Heart left ventricle (tissue), 16 donors: ENCODE data around the gene PLEKHG3. TPM values are rescaled to one million over a fixed set of nuclear protein-coding genes. Genes with fewer than 3 reads are reported as not detected.

Experiments used
- ATAC-seq, 4 donors: fragments of 200-7000 bp; cut with Tn5 transposase; one replicate each; pipeline ENCODE4 v1.9.1; 2020 to 2022; ENCODE audit warnings: moderate library complexity in 4 of 4, mild to moderate bottlenecking in 3 of 4, moderate number of reproducible peaks in 1 of 4
- DNase-seq, 5 donors: peaks; one replicate each; pipeline ENCODE4 v3.0.0-alpha.2; 2020
- H3K27ac ChIP-seq, 12 donors: fragments of 200-600 bp; sonication (generic) in 4 of 12; one replicate each; pipeline versions ENCODE4 v1.5.0 to v1.8.0; 2016 to 2022; ENCODE audit warnings: mild to moderate bottlenecking in 2 of 12
- H3K27me3 ChIP-seq, 9 donors: fragments of 200-600 bp; sonication (generic) in 2 of 9; one replicate each; pipeline versions ENCODE4 v1.5.1 to v1.8.0; 2016 to 2022; ENCODE audit warnings: mild to moderate bottlenecking in 3 of 9
- H3K36me3 ChIP-seq, 9 donors: fragments of 200-600 bp; sonication (generic) in 2 of 9; one replicate each; pipeline versions ENCODE4 v1.5.0 to v1.8.0; 2018 to 2022; ENCODE audit warnings: mild to moderate bottlenecking in 2 of 9
- H3K4me1 ChIP-seq, 12 donors: fragments of 200-600 bp; sonication (generic) in 4 of 12; one replicate each; pipeline versions ENCODE4 v1.5.0 to v1.8.0; 2016 to 2022; ENCODE audit warnings: mild to moderate bottlenecking in 3 of 12
- H3K4me3 ChIP-seq, 12 donors: fragments of 200-600 bp; sonication (generic) in 4 of 12; one replicate each; pipeline versions ENCODE4 v1.5.0 to v1.8.0; 2017 to 2022; ENCODE audit warnings: mild to moderate bottlenecking in 9 of 12, moderate library complexity in 4 of 12
- H3K9me3 ChIP-seq, 12 donors: fragments of 200-600 bp; sonication (generic) in 4 of 12; one replicate each; pipeline versions ENCODE4 v1.5.0 to v1.8.0; 2016 to 2022; ENCODE audit warnings: mild to moderate bottlenecking in 1 of 12
- POLR2A ChIP-seq, 2 donors: fragments of 450-650 bp; IDR thresholded peaks; one replicate each; pipeline ENCODE4 v1.6.1; 2017; ENCODE audit warnings: antibody characterized with exemption in 2 of 2, mild to moderate bottlenecking in 2 of 2, moderate library complexity in 2 of 2
- WGBS, 4 donors: extraction: QIAGEN DNeasy Blood & Tissue Kit in 2 of 4; methylation state at CpG; one replicate each; pipeline versions ENCODE4 v1.1.5 to v1.1.7; 2013 to 2018; 5-methylcytosine and 5-hydroxymethylcytosine counted together
- intact Hi-C, 10 donors: fragments of 100-400 bp; cut with DNase I; formaldehyde crosslinking; loops; one replicate each; pipeline versions ENCODE4 v1.11.1 to v1.14.2; 2022
- polyA plus RNA-seq, 2 donors: library from polyadenylated mRNA; stranded (reverse); fragments of 200-250 nt; gene quantifications; one replicate each; pipeline ENCODE4 v1.2.3, GENCODE V29; 2013
- total RNA-seq, 9 donors: library from RNA; depleted of rRNA in 2 of 9; stranded (reverse); fragments of >200 nt in 2 of 9; fragmentation: NEBNext Ultra II Directional in 3 of 9; extraction: Animal tissue kit (Norgen Biotek cat#: 25700) in 3 of 9; gene quantifications; one replicate each; pipeline versions ENCODE4 v1.1.0 to v1.2.4, GENCODE V29; 2016 to 2023
- TF ChIP-seq, protein P1 (sequence below), 12 donors: fragments of 200-600 bp; sonication (generic) in 4 of 12; IDR thresholded peaks; one replicate each; pipeline versions ENCODE4 v1.5.0 to v1.8.0; 2018 to 2022; ENCODE audit warnings: antibody characterized with exemption in 12 of 12, mild to moderate bottlenecking in 5 of 12
- donor health status: ischemic (EF 13 %, LVEDD 7.1; RV severe dilation, severe dysfunction).
- donor health status: healthy with polysubstance abuse.
- donor health status: DM: no; HTN: yes; CAD: no.
- donor health status: DM: no; HTN: no; CAD: no.
- donor health status: ischemic (EF 25% LVEDD 6.9; RV normal size, moderate dysfunction).
- donor health status: ischemic (EF 25% LVEDD 5.7; RV mildly dilated, moderate dysfunction).
- donor health status: healthy.
- donor health status: DM: yes; HTN: yes; CAD: no.
- donor health status: ischemic (EF 35%, LVEDD 5.7; RV mildly dilated, moderate dysfunction).
- donor health status: nonischemic (EF 11% LVEDD 7.7; RV severe dilation, severe dysfunction).
- donor health status: DM: yes; HTN: yes; CAD: no.
- donor health status: PGD.
- donor health status: ischemic (EF 29% LVEDD 5.4; RV normal size, mild dysfunction).
- donor health status: nonischemic (EF 23%, LVEDD 6.1; RV moderate dilation, normal function).

Gene PLEKHG3
- total and polyA plus RNA-seq, 11 donors, result 7.0 to 34.3 (median 17.8) TPM

- no peak for ATAC-seq
These were observed 29.1 kb downstream of the PLEKHG3 start for GRCh38 chr14:64733321-64733720.

DNA sequence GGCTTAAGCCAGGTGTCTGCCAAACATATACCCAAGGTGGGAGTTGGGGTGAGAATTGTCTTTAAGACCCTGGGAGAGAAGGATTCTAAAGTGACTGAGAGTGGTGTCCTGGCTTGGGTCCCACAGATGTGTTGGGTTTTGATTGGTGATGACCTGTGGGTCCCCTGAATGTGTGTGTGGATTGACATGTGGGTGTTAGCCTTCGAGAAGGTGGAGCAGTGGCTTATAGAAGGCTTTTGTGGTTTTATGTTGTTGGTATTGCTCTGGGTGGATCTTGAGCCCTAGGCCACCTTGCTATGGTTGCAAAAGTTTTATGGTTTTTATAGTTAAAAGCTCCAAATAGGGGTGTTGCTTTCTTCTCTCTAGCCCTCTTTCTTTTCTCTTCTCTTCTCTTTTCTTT is 29.7 kb downstream of the PLEKHG3 start:
- no peak overlapping the region for H3K27ac ChIP-seq
- intact Hi-C loops, result no loop called here
- DNase-seq, result peak in 2 of 5 donors; percentile 4 to 9
- no peak for ATAC-seq
- peaks cover 0 to 14% (median 5%) of the 10 kb centered on the region in 12 donors for H3K4me1 ChIP-seq
- 63 to 96% (median 86%) methylated on average over 1 of the region's 1 CpG for WGBS, 4 donors
- H3K36me3 ChIP-seq, result peaks cover 0 to 83% (median 61%) of the 10 kb centered on the region in 9 donors
- TF ChIP-seq, protein P1, sequence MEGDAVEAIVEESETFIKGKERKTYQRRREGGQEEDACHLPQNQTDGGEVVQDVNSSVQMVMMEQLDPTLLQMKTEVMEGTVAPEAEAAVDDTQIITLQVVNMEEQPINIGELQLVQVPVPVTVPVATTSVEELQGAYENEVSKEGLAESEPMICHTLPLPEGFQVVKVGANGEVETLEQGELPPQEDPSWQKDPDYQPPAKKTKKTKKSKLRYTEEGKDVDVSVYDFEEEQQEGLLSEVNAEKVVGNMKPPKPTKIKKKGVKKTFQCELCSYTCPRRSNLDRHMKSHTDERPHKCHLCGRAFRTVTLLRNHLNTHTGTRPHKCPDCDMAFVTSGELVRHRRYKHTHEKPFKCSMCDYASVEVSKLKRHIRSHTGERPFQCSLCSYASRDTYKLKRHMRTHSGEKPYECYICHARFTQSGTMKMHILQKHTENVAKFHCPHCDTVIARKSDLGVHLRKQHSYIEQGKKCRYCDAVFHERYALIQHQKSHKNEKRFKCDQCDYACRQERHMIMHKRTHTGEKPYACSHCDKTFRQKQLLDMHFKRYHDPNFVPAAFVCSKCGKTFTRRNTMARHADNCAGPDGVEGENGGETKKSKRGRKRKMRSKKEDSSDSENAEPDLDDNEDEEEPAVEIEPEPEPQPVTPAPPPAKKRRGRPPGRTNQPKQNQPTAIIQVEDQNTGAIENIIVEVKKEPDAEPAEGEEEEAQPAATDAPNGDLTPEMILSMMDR (IDR thresholded peaks at IDR 0.05), result no peak
- no peak for TF ChIP-seq POLR2A (IDR thresholded peaks at IDR 0.05)
- H3K4me3 ChIP-seq, result no peak overlapping the region
- no peaks in the 10 kb centered on the region for H3K27me3 ChIP-seq
- no peaks in the 10 kb centered on the region for H3K9me3 ChIP-seq

More at GRCh38 chr14:64733321-64733720, 29.1 kb downstream of the PLEKHG3 start:
- Histone ChIP-seq H3K4me1 (peaks cover 0 to 20% (median 7%) of the 10 kb centered on the region in 12 donors), H3K9me3 (no peaks in the 10 kb centered on the region), H3K27ac (no peak overlapping the region), H3K4me3 (no peak overlapping the region), H3K36me3 (peaks cover 0 to 84% (median 59%) of the 10 kb centered on the region in 9 donors), H3K27me3 (no peaks in the 10 kb centered on the region)
- WGBS, 4 donors, result 89 to 91% (median 90%) methylated on average over 11 of the region's 11 CpGs
- intact Hi-C loops, result no loop called here
- DNase-seq, result peak in 2 of 5 donors; percentile 13 to 20
- TF ChIP-seq, protein P1 (IDR thresholded peaks at IDR 0.05), result no peak
- TF ChIP-seq POLR2A (IDR thresholded peaks at IDR 0.05), result no peak

DNA sequence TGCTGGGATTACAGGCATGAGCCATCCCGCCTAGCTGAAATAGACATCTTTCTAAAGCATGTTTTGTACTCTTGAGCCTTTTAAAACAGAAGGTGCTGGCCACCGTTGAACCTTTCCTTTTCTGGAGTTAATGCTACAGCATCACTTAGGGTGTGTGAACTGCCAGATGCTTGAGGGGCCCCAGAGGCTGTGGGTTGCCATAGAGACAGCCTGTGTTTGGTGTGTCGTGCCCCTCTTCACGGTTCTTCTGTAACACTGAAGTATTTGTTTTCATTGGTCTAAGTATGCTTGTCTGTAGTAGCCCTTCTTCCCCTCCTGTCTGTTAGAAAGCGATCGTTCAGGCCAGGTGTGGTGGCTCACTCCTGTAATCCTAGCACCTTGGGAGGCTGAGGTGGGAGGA is 30.8 kb downstream of the PLEKHG3 start:
- H3K4me1 ChIP-seq, result peaks cover 0 to 6% (median 0%) of the 10 kb centered on the region in 12 donors
- H3K36me3 ChIP-seq, result peaks cover 0 to 88% (median 71%) of the 10 kb centered on the region in 9 donors
- ATAC-seq (no peak), DNase-seq (peak in 1 of 5 donors; percentile 13)
- intact Hi-C loops, result no loop called here
- H3K27me3 ChIP-seq, result no peaks in the 10 kb centered on the region
- H3K4me3 ChIP-seq, result no peak overlapping the region
- no peak for TF ChIP-seq POLR2A (IDR thresholded peaks at IDR 0.05)
- TF ChIP-seq, protein P1 (IDR thresholded peaks at IDR 0.05), result no peak
- WGBS, 4 donors, result 64 to 83% (median 71%) methylated on average over 4 to 6 of the region's 6 CpGs
- no peaks in the 10 kb centered on the region for H3K9me3 ChIP-seq
- H3K27ac ChIP-seq, result peak overlapping the region in 1 of 12 donors; percentile 3

- WGBS, 4 donors, result 84 to 92% (median 89%) methylated on average over 24 to 28 of the region's 28 CpGs
- Histone ChIP-seq H3K4me1 (peaks cover 0 to 3% (median 0%) of the 10 kb centered on the region in 12 donors), H3K4me3 (no peak overlapping the region), H3K27ac (peak overlapping the region in 2 of 12 donors; percentile 8 to 13), H3K36me3 (peaks cover 0 to 89% (median 76%) of the 10 kb centered on the region in 9 donors), H3K27me3 (no peaks in the 10 kb centered on the region), H3K9me3 (no peaks in the 10 kb centered on the region)
- TF ChIP-seq POLR2A (IDR thresholded peaks at IDR 0.05), result no peak
- ATAC-seq, result no peak
- peak in 1 of 5 donors; percentile 18 for DNase-seq
- intact Hi-C loops, result no loop called here
These were observed 32.3 kb downstream of the PLEKHG3 start for GRCh38 chr14:64736271-64737169.
